GM20000 (cell line): ENCODE measurements around the gene KCNIP2.

Source experiments
- DNase-seq: peaks from one replicate; pipeline ENCODE4 v3.0.0; 2012; ENCODE audit warnings: low spot score
- TF ChIP-seq, protein P1 (sequence below): IDR thresholded peaks from 2 replicates; pipeline ENCODE4 v1.5.1; 2012; ENCODE audit warnings: mild to moderate bottlenecking, control low read depth; ENCODE audit errors: extremely low read depth, missing control alignments

The KCNIP2 gene

GRCh38 chr10:101776161-101776817 lies 67.3 kb downstream of the KCNIP2 start:
- TF ChIP-seq, protein P1, sequence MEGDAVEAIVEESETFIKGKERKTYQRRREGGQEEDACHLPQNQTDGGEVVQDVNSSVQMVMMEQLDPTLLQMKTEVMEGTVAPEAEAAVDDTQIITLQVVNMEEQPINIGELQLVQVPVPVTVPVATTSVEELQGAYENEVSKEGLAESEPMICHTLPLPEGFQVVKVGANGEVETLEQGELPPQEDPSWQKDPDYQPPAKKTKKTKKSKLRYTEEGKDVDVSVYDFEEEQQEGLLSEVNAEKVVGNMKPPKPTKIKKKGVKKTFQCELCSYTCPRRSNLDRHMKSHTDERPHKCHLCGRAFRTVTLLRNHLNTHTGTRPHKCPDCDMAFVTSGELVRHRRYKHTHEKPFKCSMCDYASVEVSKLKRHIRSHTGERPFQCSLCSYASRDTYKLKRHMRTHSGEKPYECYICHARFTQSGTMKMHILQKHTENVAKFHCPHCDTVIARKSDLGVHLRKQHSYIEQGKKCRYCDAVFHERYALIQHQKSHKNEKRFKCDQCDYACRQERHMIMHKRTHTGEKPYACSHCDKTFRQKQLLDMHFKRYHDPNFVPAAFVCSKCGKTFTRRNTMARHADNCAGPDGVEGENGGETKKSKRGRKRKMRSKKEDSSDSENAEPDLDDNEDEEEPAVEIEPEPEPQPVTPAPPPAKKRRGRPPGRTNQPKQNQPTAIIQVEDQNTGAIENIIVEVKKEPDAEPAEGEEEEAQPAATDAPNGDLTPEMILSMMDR, result no peak
- DNase-seq, result no peak
